Epithelial cell of proximal tubule (primary cell): ENCODE results near the gene GNG2. TPM values are rescaled to one million over a fixed set of nuclear protein-coding genes. Genes with fewer than 3 reads are reported as not detected.

Experiments used
- DNase-seq: peaks from one replicate; pipeline ENCODE4 v3.0.0-alpha.2; 2011; ENCODE audit warnings: low read depth
- H3K4me3 ChIP-seq: 2 replicates; pipeline ENCODE4 v1.5.1; 2011; ENCODE audit warnings: low read depth, mild to moderate bottlenecking, low read length
- CTCF ChIP-seq: conservative IDR thresholded peaks from 2 replicates; pipeline ENCODE4 v1.5.1; 2012; ENCODE audit warnings: low read depth, mild to moderate bottlenecking, low read length
- total RNA-seq: library from RNA; depleted of rRNA; stranded (reverse); fragments of >200 nt; gene quantifications from 2 replicates; pipeline ENCODE4 v1.2.3, GENCODE V29; 2015

Gene GNG2
- total RNA-seq, 1 donor from 2014 or later: 2.5 TPM

- TF ChIP-seq CTCF: no peak
- no peak for DNase-seq
- H3K4me3 ChIP-seq: no peak overlapping the region
Observed at GRCh38 chr14:51880835-51881580, 20.6 kb downstream of the GNG2 start.

- no peak overlapping the region for H3K4me3 ChIP-seq
- DNase-seq: no peak
- TF ChIP-seq CTCF: no peak
Observed at GRCh38 chr14:51881636-51882035, 21.2 kb downstream of the GNG2 start.

GRCh38 chr14:51883232-51883631, 22.8 kb downstream of the GNG2 start:
- no peak for DNase-seq
- H3K4me3 ChIP-seq: no peak overlapping the region
- TF ChIP-seq CTCF: no peak

- no peak overlapping the region for H3K4me3 ChIP-seq
- no peak for TF ChIP-seq CTCF
- DNase-seq: no peak
Observed at GRCh38 chr14:51884086-51884927, 23.9 kb downstream of the GNG2 start.

- TF ChIP-seq CTCF: no peak
- no peak for DNase-seq
- H3K4me3 ChIP-seq: no peak overlapping the region
Observed at GRCh38 chr14:51889851-51890250, 29.4 kb downstream of the GNG2 start.

- no peak for TF ChIP-seq CTCF
- H3K4me3 ChIP-seq: no peak overlapping the region
- no peak for DNase-seq
Observed at GRCh38 chr14:51894250-51894649, 33.8 kb downstream of the GNG2 start.
